NCI-H345 (cell line): ENCODE data around the gene TIPRL.
"Not testable (repeated sequence)": the region's sequence is repeated elsewhere in the genome, so short reads cannot be mapped to it uniquely, and the experiment has no call there.

Experiments
- DNase-seq: peaks from one replicate; lab custom pipeline; 2025; lab: John Stamatoyannopoulos, UW

Gene TIPRL

DNA sequence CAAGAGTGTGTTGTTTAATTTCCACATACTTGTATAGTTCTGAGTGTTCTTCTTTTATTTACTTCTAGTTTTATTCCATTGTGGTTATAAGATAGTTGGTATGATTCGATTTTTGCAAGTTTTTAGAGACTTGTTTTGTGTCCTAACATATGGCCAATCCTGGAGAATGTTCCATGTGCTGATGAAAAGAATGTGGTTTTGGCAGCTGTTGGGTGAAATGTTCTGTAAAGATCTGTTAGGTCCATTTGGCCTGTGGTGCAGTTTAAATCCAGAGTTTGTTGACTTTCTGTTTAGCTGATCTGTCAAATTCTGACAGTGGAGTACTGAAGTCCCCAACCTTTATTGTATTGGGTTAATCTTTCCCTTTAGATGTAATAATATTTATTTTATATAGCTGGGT lies 19.5 kb upstream of the TIPRL start:
- no peak for DNase-seq

- no peak for DNase-seq
Measured at GRCh38 chr1:168159979-168160378, 18.8 kb upstream of the TIPRL start.

- peak; percentile 37 for DNase-seq
Measured at GRCh38 chr1:168161459-168161858, 17.3 kb upstream of the TIPRL start.

DNA sequence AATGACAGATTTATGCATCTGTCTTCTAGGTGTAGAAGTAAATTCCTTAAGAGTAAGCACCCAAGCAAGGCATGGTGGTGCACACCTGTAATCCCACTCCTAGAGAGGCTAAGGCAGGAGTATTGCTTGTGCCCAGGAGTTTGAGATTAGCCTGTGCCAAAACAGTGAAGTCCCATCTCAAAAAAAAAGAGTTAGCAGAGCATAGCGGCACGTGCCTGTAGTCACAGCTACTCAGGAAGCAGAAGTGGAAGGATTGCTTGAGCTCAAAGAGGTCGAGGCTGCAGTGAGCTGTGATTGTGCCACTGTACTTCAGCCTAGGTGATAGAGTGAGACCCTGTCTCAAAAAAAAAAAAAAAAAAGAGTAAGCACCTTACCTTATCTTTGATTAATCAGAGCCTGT lies 15.1 kb upstream of the TIPRL start:
- DNase-seq = no peak

GRCh38 chr1:168164771-168165170 lies 14.0 kb upstream of the TIPRL start:
- DNase-seq = no peak

- no peak for DNase-seq
Measured at GRCh38 chr1:168167806-168168205, 11.0 kb upstream of the TIPRL start.

DNA sequence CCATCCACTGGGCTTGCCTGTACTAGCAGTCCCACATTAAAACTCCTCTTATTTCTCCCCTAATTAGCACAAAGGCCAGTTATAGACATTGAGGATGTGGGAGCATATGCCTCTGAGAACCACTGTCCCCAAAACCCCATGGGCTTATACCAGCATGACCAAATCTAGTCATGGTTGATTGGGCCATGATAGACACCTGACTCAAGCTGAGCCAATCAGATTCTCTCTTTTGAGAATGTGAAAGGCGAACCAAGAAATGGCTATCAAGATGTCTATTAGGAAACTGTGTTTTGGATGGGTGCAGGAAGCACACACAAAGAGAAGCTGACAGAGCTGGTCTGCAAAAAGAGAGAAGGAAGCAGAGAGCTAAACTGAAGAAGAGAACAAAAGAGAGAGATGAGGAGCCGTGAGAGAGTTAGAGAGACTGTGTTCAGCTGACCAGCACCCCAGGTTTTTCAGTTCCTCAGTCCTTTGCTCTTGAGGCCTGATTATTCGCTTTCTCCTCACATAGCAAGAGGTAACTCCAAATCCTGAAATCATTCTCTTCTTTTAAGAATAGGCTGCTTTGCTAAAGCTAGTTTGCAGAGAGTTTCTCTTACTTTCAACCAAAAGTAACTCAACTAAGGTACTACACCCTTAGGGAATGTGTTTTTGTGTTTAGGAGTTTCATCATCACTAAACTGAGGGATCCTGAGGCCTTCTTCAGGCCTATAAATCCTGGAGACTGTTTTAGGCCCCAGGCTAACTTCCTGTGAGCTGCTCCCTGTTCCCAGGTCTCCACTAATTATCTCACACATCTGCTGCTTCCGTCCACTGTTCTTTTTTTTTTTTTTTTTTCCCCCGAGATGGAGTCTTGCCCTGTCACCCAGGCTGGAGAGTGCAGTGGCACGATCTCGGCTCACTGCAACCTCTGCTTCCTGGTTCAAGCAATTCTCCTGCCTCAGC lies 7.9 kb upstream of the TIPRL start:
- no peak for DNase-seq

- DNase-seq = no peak
Measured at GRCh38 chr1:168172250-168172915, 6.4 kb upstream of the TIPRL start.

- DNase-seq = no peak
Measured at GRCh38 chr1:168178227-168178637, 530 bp upstream of the TIPRL start.

- no peak for DNase-seq
Measured at GRCh38 chr1:168179438-168180147, 831 bp downstream of the TIPRL start.

GRCh38 chr1:168180148-168180524 lies 1.4 kb downstream of the TIPRL start:
- no peak for DNase-seq

- DNase-seq = not testable (repeated sequence)
Measured at GRCh38 chr1:168181063-168181720, 2.4 kb downstream of the TIPRL start.

- DNase-seq = no peak
Measured at GRCh38 chr1:168187177-168187576, 8.4 kb downstream of the TIPRL start.

GRCh38 chr1:168190403-168190802 lies 11.6 kb downstream of the TIPRL start:
- no peak for DNase-seq

GRCh38 chr1:168195199-168196135 lies 16.7 kb downstream of the TIPRL start:
- no peak for DNase-seq

GRCh38 chr1:168199056-168199455 lies 20.3 kb downstream of the TIPRL start:
- no peak for DNase-seq

GRCh38 chr1:168202941-168203654 lies 24.3 kb downstream of the TIPRL start:
- no peak for DNase-seq

GRCh38 chr1:168206111-168206510 lies 27.3 kb downstream of the TIPRL start:
- DNase-seq = no peak

DNA sequence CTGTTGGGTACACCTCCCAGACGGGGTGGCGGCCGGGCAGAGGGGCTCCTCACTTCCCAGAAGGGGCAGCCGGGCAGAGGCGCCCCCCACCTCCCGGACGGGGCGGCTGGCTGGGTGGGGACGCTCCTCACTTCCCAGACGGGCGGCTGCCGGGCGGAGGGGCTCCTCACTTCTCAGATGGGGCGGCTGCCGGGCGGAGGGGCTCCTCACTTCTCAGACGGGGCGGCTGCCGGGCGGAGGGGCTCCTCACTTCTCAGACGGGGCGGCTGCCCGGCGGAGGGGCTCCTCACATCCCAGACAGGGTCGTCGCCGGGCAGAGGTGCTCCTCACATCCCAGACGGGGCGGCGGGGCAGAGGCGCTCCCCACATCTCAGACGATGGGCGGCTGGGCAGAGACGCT lies 28.9 kb downstream of the TIPRL start:
- DNase-seq = not testable (repeated sequence)

DNA sequence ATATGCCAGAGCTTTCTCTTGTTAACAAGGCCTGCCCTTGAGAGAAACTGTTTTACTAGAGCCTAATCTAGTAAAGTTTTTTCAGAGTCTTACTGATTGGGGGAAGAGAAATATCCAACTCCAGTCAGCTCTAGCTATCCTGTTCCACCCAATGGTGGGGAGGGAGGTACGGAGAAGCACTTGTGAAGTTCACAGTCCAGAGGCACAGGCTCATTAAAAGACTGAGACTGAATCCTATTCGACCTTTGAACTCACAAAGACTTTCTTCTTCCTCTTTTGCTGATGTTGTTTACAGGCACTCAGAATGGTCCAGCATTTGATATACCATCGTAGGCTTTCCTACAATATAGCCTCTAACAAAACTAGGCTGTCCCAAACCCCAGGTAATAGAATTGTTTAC lies 31.6 kb downstream of the TIPRL start:
- DNase-seq = no peak
